Measurements from ENCODE around the gene ARHGAP8.

Gene ARHGAP8

DNA sequence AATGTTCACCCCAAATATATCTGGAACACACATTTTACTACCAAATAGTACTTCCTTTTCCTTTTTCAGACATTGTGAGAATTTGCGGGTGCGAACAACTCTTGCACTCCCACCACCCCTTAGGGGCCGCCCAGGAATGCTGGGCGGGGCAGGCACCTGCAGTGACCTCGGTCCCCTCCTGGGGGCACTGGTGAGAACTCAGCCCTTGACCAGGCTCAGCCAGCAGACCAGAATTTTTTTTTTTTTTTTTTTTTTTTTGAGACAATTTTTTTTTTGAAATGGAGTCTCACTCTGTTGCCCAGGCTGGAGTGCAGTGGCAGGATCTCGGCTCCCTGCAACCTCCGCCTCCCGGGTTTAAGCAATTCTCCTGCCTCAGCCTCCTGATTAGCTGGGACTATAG is 75.8 kb downstream of the ARHGAP8 start:
- no peak overlapping the region for H3K4me3 ChIP-seq (replicated peaks; ENCODE audit: insufficient read depth, low read length)
- DNase-seq (ENCODE audit: low read depth in 1 of 2, low spot score in 1 of 2): peak in 1 of 2 experiments; percentile 4
- H3K27me3 ChIP-seq (ENCODE audit: insufficient read depth, poor library complexity, severe bottlenecking): no peaks in the 10 kb centered on the region
- no peak overlapping the region for H3K27ac ChIP-seq (replicated peaks)
- TF ChIP-seq, protein P1, sequence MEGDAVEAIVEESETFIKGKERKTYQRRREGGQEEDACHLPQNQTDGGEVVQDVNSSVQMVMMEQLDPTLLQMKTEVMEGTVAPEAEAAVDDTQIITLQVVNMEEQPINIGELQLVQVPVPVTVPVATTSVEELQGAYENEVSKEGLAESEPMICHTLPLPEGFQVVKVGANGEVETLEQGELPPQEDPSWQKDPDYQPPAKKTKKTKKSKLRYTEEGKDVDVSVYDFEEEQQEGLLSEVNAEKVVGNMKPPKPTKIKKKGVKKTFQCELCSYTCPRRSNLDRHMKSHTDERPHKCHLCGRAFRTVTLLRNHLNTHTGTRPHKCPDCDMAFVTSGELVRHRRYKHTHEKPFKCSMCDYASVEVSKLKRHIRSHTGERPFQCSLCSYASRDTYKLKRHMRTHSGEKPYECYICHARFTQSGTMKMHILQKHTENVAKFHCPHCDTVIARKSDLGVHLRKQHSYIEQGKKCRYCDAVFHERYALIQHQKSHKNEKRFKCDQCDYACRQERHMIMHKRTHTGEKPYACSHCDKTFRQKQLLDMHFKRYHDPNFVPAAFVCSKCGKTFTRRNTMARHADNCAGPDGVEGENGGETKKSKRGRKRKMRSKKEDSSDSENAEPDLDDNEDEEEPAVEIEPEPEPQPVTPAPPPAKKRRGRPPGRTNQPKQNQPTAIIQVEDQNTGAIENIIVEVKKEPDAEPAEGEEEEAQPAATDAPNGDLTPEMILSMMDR (IDR thresholded peaks at IDR 0.05; ENCODE audit: insufficient read depth, low read length): no peak
- TF ChIP-seq GABPA (IDR thresholded peaks at IDR 0.05; ENCODE audit: low read depth): no peak
- no peak for TF ChIP-seq POLR2AphosphoS5 (IDR thresholded peaks at IDR 0.05; ENCODE audit: low read depth)
- TF ChIP-seq, protein P2, sequence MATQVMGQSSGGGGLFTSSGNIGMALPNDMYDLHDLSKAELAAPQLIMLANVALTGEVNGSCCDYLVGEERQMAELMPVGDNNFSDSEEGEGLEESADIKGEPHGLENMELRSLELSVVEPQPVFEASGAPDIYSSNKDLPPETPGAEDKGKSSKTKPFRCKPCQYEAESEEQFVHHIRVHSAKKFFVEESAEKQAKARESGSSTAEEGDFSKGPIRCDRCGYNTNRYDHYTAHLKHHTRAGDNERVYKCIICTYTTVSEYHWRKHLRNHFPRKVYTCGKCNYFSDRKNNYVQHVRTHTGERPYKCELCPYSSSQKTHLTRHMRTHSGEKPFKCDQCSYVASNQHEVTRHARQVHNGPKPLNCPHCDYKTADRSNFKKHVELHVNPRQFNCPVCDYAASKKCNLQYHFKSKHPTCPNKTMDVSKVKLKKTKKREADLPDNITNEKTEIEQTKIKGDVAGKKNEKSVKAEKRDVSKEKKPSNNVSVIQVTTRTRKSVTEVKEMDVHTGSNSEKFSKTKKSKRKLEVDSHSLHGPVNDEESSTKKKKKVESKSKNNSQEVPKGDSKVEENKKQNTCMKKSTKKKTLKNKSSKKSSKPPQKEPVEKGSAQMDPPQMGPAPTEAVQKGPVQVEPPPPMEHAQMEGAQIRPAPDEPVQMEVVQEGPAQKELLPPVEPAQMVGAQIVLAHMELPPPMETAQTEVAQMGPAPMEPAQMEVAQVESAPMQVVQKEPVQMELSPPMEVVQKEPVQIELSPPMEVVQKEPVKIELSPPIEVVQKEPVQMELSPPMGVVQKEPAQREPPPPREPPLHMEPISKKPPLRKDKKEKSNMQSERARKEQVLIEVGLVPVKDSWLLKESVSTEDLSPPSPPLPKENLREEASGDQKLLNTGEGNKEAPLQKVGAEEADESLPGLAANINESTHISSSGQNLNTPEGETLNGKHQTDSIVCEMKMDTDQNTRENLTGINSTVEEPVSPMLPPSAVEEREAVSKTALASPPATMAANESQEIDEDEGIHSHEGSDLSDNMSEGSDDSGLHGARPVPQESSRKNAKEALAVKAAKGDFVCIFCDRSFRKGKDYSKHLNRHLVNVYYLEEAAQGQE (IDR thresholded peaks at IDR 0.05; ENCODE audit: insufficient replicate concordance, low read depth): no peak
- TF ChIP-seq SPI1 (IDR thresholded peaks at IDR 0.05; ENCODE audit: borderline replicate concordance, low read depth): no peak

DNA sequence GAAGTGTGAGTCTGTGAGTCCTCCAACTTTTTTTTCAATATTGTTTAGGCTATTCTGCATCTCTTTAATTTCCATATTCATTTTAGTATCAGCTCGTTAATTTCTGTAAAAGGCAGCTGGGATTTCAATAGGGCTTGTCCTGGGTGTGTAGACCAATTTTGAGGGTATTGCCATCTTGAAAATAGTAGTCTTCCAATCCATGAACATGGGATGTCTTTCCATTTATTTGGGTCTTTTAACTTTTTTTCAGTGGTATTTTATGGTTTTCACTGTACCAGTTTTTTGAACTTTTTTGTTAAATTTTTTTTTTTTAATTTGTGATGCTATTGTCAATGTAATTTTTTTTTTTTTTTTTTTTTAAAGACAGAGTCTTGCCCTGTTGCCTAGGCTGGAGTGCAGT is 79.5 kb downstream of the ARHGAP8 start:
- Histone ChIP-seq H3K4me3 (replicated peaks; ENCODE audit: insufficient read depth, low read length) (no peak overlapping the region), H3K27ac (replicated peaks) (no peak overlapping the region), H3K27me3 (ENCODE audit: insufficient read depth, poor library complexity, severe bottlenecking) (no peaks in the 10 kb centered on the region)
- DNase-seq (ENCODE audit: low read depth in 1 of 2, low spot score in 1 of 2): no peak
- TF ChIP-seq, protein P1 (IDR thresholded peaks at IDR 0.05; ENCODE audit: insufficient read depth, low read length): no peak
- no peak for TF ChIP-seq SPI1 (IDR thresholded peaks at IDR 0.05; ENCODE audit: borderline replicate concordance, low read depth)

DNA sequence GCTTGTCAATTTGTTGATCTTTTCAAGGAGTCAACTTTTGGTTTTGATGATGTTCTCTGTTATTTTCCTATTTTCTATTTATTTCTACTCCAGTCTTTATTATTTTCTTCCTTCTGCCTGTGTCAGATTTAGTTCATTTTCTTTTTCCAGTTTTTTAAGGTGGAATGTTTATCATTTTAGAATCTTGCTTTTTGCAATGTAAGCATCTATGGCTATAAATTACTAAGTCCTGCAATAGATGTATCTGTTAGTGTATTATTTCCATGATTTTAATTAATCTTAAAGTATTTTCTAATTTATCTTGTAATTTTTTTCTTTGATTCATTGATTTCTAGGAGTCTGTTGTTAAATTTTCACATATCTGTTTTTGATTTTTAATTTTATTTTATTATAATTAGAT is 81.7 kb downstream of the ARHGAP8 start:
- DNase-seq (ENCODE audit: low read depth in 1 of 2, low spot score in 1 of 2): no peak
- no peak overlapping the region for H3K4me3 ChIP-seq (replicated peaks; ENCODE audit: insufficient read depth, low read length)
- no peaks in the 10 kb centered on the region for H3K27me3 ChIP-seq (ENCODE audit: insufficient read depth, poor library complexity, severe bottlenecking)
- TF ChIP-seq, protein P1 (IDR thresholded peaks at IDR 0.05; ENCODE audit: insufficient read depth, low read length): no peak
- TF ChIP-seq SPI1 (IDR thresholded peaks at IDR 0.05; ENCODE audit: borderline replicate concordance, low read depth) (no peak), POLR2AphosphoS5 (IDR thresholded peaks at IDR 0.05; ENCODE audit: low read depth) (no peak), GABPA (IDR thresholded peaks at IDR 0.05; ENCODE audit: low read depth) (no peak)
- TF ChIP-seq, protein P2 (IDR thresholded peaks at IDR 0.05; ENCODE audit: insufficient replicate concordance, low read depth): no peak
- H3K27ac ChIP-seq (replicated peaks): no peak overlapping the region

DNA sequence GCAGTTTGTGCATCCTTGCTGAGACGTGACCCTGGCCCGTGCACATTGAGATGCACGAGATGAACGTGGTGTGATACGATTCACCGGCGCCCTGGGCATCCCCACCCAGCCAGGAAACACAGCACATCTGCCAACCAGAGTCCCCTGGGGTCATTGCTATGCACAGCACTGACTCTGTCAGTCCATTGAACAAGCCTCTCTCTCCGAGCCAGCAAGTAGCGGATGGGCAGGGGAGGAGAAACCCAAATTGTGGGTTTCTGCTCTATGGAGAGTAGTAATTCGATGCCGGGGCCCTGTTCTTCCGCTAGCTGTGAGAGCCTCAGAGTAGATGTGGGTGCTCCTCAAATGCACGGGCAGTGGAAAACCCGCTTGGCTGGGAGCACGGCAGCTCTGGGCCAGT is 85.1 kb downstream of the ARHGAP8 start:
- Histone ChIP-seq H3K27ac (replicated peaks) (no peak overlapping the region), H3K27me3 (ENCODE audit: insufficient read depth, poor library complexity, severe bottlenecking) (no peaks in the 10 kb centered on the region), H3K4me3 (replicated peaks; ENCODE audit: insufficient read depth, low read length) (no peak overlapping the region)
- TF ChIP-seq POLR2AphosphoS5 (IDR thresholded peaks at IDR 0.05; ENCODE audit: low read depth) (no peak), GABPA (IDR thresholded peaks at IDR 0.05; ENCODE audit: low read depth) (no peak), SPI1 (IDR thresholded peaks at IDR 0.05; ENCODE audit: borderline replicate concordance, low read depth) (no peak)
- TF ChIP-seq, protein P1 (IDR thresholded peaks at IDR 0.05; ENCODE audit: insufficient read depth, low read length): no peak
- TF ChIP-seq, protein P2 (IDR thresholded peaks at IDR 0.05; ENCODE audit: insufficient replicate concordance, low read depth): no peak
- DNase-seq (ENCODE audit: low read depth in 1 of 2, low spot score in 1 of 2): no peak

Data from HL-60 (cell line).